Hepatic stellate cell (primary cell): ENCODE results near the gene ITSN2.

Experiments used
- DNase-seq: peaks from one replicate; pipeline ENCODE4 v3.0.0; 2011; ENCODE audit warnings: low spot score

Gene ITSN2

GRCh38 chr2:24269265-24269664 lies 91.1 kb downstream of the ITSN2 start:
- no peak for DNase-seq

GRCh38 chr2:24265212-24265611 lies 95.1 kb downstream of the ITSN2 start:
- no peak for DNase-seq

GRCh38 chr2:24262421-24262970 lies 97.8 kb downstream of the ITSN2 start:
- DNase-seq: peak; percentile 18

GRCh38 chr2:24261441-24261840 lies 98.9 kb downstream of the ITSN2 start:
- DNase-seq: no peak

- DNase-seq: no peak
Measured at GRCh38 chr2:24259316-24259715, 101.0 kb downstream of the ITSN2 start.

GRCh38 chr2:24258718-24259117 lies 101.6 kb downstream of the ITSN2 start:
- no peak for DNase-seq

- DNase-seq: no peak
Measured at GRCh38 chr2:24253303-24253919, 106.9 kb downstream of the ITSN2 start.

- DNase-seq: no peak
Measured at GRCh38 chr2:24247592-24247991, 112.7 kb downstream of the ITSN2 start.

- no peak for DNase-seq
Measured at GRCh38 chr2:24247164-24247563, 113.2 kb downstream of the ITSN2 start.

GRCh38 chr2:24245986-24246776 lies 114.2 kb downstream of the ITSN2 start:
- no peak for DNase-seq

GRCh38 chr2:24241528-24241927 lies 118.8 kb downstream of the ITSN2 start:
- DNase-seq: no peak

GRCh38 chr2:24239553-24239952 lies 120.8 kb downstream of the ITSN2 start:
- no peak for DNase-seq

- DNase-seq: no peak
Measured at GRCh38 chr2:24238158-24238557, 122.2 kb downstream of the ITSN2 start.

GRCh38 chr2:24237313-24237712 lies 123.0 kb downstream of the ITSN2 start:
- no peak for DNase-seq

GRCh38 chr2:24233321-24233720 lies 127.0 kb downstream of the ITSN2 start:
- no peak for DNase-seq

- DNase-seq: peak; percentile 31
Measured at GRCh38 chr2:24231461-24231881, 128.9 kb downstream of the ITSN2 start.

- DNase-seq: no peak
Measured at GRCh38 chr2:24228470-24228869, 131.9 kb downstream of the ITSN2 start.

GRCh38 chr2:24225499-24226242 lies 134.7 kb downstream of the ITSN2 start:
- DNase-seq: no peak

- DNase-seq: no peak
Measured at GRCh38 chr2:24222946-24223345, 137.4 kb downstream of the ITSN2 start.

- DNase-seq: no peak
Measured at GRCh38 chr2:24221343-24222050, 138.8 kb downstream of the ITSN2 start.

GRCh38 chr2:24220554-24221291 lies 139.6 kb downstream of the ITSN2 start:
- no peak for DNase-seq
